AML-193 (cell line): ENCODE results near the gene MMP14.
"Not testable (repeated sequence)": the region's sequence is repeated elsewhere in the genome, so short reads cannot be mapped to it uniquely, and the experiment has no call there.

Experiments used
- DNase-seq, 2 experiments: peaks; one replicate each; lab custom pipeline; 2025; lab: John Stamatoyannopoulos, UW

Gene MMP14

DNA sequence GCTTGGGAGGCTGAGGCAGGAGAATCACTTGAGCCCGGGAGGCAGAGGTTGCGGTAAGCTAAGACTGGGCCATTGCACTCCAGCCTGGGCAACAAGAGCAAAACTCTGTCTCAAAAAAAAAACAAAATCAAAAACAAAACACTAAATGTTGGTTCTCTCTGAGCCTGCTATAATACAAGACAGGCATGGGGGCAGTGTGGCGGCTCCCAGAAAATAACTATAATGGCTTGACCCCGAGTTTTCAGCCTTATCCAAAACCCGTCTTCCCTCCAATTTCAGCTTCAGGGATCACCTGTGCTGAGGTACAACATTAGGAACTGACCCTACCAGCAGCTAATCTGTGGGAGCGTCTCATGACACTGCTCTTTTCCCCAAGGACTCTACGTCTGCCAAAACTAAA is 22.0 kb upstream of the MMP14 start:
- no peak for DNase-seq

DNA sequence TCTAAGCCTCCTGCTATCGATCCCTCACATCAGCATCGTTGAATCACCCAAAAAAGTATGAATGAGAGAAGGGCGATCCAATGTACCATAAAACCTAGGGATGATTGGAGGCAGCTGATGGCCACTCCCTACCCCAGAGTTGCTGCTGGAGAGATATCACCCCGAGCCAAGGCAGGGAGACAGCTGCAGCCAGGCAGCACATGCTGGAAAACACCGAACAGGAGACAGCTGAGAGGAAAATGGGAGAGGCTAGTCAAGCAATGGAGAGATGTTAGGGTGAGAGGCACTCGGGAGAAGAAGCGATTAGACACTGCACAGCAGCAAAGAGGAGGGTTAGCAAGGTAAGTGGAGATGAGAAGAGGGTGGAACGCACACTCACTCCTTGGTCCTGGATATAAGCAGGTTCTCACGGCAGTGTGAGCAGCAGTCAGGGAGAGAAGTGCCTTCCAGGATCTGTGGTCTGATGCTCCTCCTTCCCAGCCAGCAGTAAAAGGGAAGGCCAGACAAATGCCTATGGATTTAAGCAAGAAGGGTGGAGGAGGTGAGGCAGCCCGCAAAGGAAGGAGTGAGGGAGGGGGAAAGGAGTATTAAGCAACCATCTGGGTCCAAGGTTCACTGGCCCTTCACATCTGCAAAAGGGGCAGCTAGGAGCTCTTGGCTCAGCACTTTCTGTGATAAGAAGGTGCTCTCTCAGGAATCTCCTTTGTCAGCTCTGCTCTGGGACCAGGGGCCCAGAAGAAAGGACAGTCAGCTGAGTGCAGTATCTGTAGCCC is 21.3 kb upstream of the MMP14 start, which contains the start of gene SLC7A7:
Gene SLC7A7 (minus strand): TSS at position 495 of the 773 bp plus-strand sequence. CDS start 2,037 bp downstream, outside the sequence.
- peak in 1 of 2 experiments; percentile 38 for DNase-seq

- no peak for DNase-seq
Observed at GRCh38 chr14:22819151-22819988, 17.0 kb upstream of the MMP14 start.

- no peak for DNase-seq
Observed at GRCh38 chr14:22820731-22821130, 15.7 kb upstream of the MMP14 start.

- DNase-seq = no peak
Observed at GRCh38 chr14:22821193-22822015, 15.0 kb upstream of the MMP14 start.

DNA sequence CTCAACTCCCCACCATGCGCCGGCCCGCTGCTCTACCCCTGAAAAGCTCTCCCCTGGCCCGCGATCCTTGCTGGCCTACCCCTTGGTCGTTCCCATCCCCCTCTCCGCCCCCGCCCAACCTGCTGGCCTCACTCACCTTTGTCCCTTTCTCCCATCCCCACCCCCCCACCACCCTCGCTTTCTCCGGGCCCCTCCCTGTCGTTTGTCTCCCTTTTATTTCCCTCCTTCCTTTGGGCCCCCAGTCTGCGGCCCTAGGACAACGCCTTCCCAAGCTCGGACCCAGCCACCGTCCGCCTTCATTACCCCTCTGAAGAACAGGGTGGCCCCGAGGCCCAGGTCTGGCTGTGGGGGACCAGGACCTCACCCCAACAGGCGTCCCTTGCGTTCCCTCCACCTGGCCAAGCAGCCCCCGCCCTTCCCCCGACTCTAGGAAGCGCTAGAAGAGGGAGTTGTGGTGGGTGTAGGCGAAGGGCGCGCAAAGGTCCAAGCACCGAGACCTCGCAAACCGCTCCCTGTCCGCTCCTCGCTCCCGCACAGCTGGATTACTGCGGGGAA is 14.3 kb upstream of the MMP14 start:
- DNase-seq = no peak

- peak; percentile 47 to 62 for DNase-seq
Observed at GRCh38 chr14:22822571-22823098, 13.8 kb upstream of the MMP14 start.

- DNase-seq = peak; percentile 47 to 50
Observed at GRCh38 chr14:22824711-22825359, 11.6 kb upstream of the MMP14 start.

DNA sequence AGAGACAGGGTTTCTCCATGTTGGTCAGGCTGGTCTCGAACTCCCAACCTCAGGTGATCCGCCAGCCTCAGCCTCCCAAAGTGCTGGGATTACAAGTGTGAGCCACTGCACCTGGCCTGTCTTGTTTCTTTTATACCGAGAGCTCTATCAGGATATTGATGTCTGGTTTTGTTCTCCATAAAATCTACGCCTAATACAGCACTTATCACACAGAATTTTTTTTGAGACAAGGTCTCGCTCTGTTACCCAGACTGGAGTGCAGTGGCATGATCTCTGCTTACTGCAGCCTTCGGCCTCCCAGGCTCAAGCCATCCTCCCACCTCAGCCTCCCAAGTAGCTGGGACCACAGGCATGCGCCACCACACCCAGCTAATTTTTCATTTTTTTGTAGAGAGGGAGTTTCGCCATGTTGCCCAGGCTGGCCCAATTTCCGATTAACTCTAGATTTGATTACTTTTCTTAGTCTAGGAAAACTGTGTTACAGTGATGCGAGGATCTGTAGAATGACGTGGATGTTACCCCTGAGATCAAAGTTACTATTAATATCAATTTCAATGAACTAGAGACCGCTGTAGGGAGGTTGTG is 7.2 kb upstream of the MMP14 start:
- not testable (repeated sequence) for DNase-seq

DNA sequence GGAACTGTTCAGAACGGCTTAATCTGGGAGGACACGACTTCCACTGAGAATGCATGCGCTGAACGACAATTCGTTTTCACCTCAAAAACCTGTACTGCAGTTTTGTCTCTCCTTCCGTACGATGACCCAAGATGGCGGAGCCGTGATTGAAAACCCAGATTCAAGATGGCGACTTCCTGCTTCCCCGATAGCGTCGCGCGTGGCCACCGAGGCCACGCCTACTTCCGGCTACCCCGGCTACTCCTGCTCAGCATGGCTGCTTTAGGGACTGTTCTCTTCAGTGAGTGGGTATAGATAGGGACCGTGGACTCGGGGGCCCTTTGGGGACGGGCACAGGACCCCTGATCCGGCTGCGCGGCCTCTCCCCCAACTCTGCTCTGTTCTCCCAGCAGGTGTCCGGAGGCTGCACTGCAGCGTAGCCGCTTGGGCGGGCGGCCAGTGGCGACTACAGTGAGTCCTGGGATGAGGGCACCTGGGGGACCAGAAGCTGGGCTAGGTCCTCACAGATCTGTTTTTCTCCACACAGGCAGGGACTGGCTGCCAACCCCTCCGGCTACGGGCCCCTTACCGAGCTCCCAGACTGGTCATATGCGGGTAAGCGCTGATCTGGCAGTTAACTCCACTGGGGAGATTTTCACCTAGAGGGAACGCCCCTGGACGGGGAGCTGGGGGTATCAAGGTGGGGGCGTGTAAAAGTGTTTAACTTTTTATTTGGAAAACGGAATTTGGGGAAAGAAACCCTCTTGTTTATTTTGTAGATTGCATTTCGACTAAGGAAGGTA is 6.5 kb upstream of the MMP14 start, which contains the start of gene MRPL52:
Gene MRPL52 (plus strand): TSS at position 227 of the 782 bp plus-strand sequence. CDS start 26 bp downstream, at position 253.
- peak; percentile 86 to 89 for DNase-seq

- no peak for DNase-seq
Observed at GRCh38 chr14:22830443-22831010, 5.9 kb upstream of the MMP14 start.

- no peak for DNase-seq
Observed at GRCh38 chr14:22835505-22835904, 880 bp upstream of the MMP14 start.

GRCh38 chr14:22837114-22837749 is 847 bp downstream of the MMP14 start:
- DNase-seq = no peak

DNA sequence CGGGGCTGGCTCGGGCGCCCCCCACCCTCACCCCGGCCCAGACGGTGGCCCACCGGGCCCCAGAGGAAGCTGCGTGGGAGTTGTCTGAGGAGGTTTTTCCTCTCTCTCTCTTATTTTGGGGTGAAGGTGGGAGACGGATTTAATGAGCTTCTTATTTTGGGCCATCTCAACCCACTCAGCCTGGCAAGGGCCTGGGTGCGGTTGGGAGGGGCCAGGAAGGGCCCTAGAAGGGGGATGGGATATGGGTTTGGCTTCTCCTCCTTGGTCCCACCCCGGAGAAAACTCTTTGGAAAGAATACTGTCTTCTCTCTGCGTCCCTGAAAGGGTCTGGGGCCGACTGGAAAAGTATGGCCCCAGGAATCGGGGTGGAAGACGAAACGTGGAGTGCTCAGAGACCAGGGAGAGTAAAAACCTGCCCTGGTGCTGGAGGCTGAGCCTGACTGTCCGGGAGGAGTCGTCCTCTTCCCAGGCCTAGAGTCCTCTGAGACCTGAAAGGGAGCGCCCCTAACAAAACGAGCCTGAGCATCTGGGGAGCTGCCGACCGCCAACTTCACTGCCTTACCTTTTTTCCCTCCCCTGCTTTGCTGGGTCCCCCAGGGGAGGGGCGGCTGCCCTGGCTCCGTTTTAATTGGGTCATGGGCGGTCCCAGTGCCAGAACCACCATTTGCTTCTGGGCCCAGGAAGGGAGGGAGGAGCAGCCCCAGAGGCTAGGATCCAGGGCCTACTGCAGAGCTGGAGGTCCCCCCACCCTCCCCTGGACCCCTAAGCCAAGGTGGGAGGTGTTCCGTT is 1.6 kb downstream of the MMP14 start:
- no peak for DNase-seq

DNA sequence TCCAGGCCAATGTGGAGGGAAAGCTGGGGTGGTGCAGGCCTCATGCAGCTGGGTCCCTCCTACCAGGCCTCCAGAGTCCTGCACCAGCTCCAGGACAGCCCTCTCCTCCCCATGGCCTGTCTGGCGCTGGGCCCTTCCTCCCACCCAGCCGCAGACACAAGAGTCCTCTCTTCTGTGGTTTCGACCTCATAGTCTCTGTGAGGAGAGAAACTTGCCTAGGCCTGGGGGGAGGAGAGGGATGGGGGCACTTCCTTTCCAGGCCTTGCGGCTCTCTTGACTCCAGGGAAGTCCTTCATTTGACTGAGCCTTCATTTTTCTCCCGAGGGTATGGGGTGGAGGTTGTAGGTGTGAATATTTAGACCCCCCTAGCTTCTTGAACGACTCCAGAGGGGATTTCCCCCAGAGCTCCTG is 2.3 kb downstream of the MMP14 start:
- peak in 1 of 2 experiments; percentile 5 for DNase-seq

- DNase-seq = no peak
Observed at GRCh38 chr14:22839159-22839779, 2.9 kb downstream of the MMP14 start.

GRCh38 chr14:22841311-22841710 is 4.9 kb downstream of the MMP14 start:
- DNase-seq = no peak

DNA sequence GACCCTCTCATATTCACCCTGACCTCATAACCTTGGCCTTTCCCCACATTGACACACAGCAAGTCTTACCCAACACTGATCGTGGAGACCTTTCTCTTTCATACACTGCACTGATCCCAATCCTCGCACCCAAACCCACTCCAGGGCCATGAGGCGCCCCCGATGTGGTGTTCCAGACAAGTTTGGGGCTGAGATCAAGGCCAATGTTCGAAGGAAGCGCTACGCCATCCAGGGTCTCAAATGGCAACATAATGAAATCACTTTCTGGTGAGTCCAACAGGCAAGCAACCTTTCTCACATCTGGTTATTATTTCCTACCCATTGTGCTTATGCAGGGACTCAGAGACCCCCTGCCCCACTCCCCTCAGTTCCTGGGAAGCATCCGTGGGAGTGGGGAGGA is 5.4 kb downstream of the MMP14 start:
- no peak for DNase-seq
